GM12872 (cell line): ENCODE results near the gene GAS2L1.

Source experiments
- TF ChIP-seq, protein P1 (sequence below): IDR thresholded peaks from 3 replicates; pipeline ENCODE4 v1.5.1; 2011; ENCODE audit warnings: low read depth, mild to moderate bottlenecking, low read length, moderate library complexity; ENCODE audit not compliant: insufficient read depth

The GAS2L1 gene

DNA sequence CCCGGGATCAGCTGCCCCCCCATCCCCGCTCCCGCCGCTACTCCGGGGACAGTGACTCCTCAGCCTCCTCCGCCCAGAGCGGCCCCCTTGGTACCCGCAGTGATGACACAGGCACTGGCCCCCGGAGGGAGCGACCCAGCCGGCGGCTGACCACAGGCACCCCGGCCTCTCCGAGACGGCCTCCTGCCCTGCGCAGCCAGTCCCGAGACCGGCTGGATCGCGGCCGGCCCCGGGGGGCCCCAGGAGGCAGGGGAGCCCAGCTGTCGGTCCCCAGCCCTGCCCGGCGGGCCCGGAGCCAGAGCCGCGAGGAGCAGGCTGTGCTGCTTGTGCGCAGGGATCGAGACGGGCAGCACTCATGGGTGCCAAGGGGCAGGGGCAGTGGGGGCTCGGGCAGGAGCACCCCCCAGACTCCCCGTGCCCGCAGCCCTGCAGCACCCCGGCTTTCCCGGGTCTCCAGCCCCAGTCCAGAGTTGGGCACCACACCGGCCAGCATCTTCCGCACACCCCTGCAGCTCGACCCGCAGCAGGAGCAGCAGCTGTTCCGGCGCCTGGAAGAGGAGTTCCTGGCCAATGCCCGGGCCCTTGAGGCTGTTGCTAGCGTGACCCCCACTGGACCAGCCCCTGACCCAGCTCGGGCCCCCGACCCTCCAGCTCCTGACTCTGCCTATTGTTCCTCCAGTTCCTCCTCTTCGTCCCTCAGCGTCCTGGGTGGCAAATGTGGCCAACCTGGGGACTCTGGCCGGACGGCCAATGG, 5.2 kb downstream of the GAS2L1 start:
- TF ChIP-seq, protein P1, sequence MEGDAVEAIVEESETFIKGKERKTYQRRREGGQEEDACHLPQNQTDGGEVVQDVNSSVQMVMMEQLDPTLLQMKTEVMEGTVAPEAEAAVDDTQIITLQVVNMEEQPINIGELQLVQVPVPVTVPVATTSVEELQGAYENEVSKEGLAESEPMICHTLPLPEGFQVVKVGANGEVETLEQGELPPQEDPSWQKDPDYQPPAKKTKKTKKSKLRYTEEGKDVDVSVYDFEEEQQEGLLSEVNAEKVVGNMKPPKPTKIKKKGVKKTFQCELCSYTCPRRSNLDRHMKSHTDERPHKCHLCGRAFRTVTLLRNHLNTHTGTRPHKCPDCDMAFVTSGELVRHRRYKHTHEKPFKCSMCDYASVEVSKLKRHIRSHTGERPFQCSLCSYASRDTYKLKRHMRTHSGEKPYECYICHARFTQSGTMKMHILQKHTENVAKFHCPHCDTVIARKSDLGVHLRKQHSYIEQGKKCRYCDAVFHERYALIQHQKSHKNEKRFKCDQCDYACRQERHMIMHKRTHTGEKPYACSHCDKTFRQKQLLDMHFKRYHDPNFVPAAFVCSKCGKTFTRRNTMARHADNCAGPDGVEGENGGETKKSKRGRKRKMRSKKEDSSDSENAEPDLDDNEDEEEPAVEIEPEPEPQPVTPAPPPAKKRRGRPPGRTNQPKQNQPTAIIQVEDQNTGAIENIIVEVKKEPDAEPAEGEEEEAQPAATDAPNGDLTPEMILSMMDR: no peak

DNA sequence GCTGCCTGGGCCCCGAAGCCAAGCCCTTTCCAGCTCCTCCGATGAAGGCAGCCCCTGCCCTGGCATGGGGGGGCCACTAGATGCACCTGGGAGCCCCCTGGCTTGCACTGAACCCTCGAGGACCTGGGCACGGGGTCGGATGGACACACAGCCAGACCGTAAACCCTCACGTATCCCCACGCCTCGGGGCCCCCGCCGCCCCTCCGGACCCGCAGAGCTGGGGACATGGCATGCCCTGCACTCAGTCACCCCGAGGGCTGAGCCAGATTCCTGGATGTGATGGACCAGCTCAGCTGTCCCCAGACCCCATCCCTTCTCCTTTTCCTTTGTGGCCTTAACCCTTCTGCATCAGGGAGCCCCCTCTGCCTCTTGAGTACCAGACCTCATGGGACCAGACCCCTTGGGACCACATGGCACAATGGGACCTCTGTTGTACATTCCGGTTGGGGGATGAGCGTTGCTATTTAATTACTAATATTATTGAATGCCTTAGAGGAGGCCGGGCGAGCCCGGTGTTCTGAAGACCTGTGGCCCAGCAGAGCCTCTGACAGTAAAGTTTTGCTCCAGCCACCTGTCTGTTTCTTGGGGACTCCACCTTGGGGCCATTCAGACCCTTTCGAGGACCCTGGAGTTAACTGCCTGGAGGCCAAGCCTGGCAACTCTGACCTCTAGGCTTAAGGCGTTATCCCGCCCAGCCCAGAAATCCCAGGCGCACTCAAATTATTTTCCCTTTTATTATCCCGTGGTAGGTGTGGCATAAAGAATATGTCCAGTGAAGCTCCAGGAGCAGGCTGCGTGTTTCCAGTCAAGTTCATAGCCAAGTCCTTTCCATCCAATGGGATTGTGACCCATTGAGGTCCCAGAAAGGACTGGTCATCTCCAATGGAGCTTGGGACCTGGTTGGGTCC, 6.0 kb downstream of the GAS2L1 start:
- TF ChIP-seq, protein P1: no peak

DNA sequence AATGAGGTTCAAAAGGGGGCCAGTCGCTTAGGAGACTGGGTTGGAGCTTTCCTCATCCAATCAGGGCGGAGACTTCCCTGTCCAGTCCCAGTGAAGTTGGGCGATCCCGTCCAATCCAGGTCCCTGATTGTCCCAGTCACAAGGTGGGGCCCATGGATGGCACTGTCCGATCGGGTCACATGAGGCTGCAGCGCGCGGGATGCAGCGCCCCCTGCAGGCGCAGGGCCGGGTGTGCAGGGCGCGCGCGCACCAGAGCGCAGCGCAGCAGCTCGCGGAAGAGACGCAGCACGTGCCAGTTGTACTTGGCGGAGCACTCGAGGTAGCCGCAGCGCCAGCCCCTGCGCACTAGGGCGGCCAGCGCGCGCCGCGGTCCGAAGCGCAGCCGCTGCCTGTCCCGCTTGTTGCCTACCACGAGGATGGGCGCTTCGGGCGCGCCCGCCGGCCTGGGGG, 6.7 kb downstream of the GAS2L1 start:
- TF ChIP-seq, protein P1: peak; percentile 77

DNA sequence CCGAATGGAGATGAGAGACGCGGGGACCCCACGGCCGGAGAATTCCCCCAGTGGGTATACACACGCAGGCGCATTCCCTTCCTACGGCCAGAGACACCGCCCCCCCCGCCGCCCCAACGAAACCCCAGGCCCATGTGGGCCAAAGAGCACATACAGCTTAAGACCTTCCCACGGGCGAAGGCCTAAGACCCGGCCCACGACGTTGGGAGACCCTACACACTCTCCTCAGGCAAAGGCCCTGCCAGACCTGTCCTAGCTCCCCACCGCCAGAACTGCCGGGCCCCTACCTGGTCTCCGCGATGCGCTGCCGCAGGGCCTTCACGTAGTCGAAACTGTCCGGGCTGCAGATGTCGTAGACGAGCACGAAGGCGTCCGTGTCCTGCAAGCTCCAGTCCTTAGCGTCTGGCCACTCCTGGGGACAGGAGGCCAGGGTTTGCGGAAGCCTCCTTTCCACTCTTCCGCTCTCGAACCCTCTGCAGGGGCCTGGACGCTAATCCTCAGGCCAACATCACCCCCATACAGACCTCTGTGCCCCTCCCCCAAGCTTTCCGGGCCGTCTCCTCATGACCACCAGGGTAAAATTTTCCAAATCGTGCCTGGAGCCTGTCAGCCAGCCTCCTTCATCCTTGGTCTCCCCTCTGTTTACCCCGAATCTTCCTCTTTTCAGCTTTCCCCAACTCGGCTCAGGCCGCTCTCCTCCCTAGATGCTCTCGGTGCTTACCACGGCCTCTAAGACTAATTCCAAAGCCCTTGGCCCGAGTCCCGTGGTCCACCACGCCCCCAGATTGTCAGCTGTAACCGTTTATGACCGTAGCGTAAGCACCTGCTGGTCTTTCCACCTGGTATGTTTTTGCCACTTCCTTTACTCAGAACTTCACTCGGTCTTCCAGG, 7.4 kb downstream of the GAS2L1 start:
- TF ChIP-seq, protein P1: no peak

DNA sequence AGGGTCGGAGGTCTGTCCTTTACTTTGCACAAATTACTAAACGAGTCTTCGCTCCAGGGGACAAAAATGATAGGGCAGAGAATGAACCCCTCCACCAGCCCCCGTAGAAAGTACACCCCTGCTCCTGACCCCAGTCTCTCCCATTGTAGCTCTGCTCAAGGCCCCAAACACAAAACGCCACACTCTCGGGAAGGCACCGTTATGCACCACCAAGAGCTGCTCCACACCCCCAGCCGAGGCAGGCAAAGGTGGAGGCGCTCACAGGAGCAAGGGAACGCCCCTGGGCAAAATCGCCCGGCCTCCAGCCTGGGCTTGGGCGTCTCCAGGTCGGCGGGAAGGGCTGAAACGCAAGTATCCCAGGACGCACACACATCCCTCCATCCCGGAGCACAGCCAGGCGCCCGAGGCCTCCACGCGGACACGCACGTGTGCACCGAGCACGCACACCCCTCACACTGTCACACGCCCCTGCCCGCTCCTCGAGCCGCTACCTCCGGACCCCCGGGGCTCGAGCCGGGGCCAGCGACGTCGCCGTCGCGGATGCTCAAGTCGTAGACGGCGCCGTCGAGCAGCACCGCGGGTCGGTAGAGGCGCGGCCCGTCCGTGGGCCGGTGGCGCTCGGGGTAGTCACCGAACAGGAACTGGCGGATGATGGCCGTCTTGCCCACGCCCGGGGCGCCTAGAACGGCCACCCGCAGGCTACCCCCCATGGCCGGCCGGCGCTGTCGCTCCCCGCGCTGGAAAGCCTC, 8.3 kb downstream of the GAS2L1 start:
- TF ChIP-seq, protein P1: no peak

DNA sequence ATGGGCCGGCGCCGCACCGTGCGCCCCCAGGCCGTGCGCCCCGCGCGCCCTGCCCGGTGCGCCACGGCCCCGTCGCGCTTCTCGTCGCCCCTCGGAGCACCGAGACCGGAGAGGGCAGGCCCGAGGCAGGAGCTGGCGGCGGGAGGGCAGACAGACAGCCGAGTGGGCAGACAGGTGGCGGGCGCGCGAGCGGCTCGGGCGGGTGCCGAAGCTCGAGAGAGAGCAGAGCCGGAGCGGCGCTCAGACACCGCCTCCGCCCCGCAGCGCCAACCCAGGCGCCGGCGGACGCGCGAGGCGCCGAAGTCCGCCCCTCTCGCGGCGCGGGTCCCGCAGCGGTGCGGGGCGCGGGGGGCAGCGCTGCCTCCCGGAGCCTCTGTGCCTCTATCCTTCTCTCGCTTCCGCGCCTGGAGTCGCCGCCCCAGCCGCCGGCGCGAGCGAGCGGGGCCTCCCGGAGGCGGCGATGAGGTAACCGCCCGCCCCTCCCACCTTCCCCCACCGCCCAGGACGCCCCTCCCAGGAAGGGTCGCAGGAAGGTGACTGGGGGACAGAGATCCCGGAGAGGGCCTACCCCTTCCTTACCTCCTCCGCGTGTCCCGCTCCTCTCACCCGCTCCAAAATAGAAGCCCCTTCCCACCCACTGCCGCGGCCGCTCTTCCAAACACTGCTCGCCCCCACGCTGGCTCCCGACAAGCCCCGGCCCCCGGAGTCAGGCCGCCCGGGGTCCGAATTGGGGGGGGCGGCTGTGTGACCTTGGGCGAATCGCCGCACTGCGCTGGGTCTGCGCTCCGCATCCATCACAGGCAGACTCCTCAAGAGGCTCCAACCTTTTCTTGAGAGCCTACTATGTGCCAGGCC, 9.1 kb downstream of the GAS2L1 start, which contains the start of gene RASL10A:
Gene RASL10A (minus strand): TSS at position 412 of the 855 bp plus-strand sequence. CDS start 451 bp downstream, outside the sequence.
- TF ChIP-seq, protein P1: no peak
